Natural killer cell (primary cell): ENCODE data around the gene CBFA2T3. TPM values are rescaled to one million over a fixed set of nuclear protein-coding genes. Genes with fewer than 3 reads are reported as not detected.

Experiments
- ATAC-seq, 3 donors: fragments of 150-1000 bp in 2 of 3; fragments of 200-7000 bp in 1 of 3; cut with Tn5 transposase; 1 replicate in 1 of 3; 2 replicates in 2 of 3; pipeline ENCODE4 v1.10.0; 2021; ENCODE audit warnings: mild to moderate bottlenecking in 2 of 3, moderate library complexity in 2 of 3
- DNase-seq, 2 donors: peaks; one replicate each; pipeline versions ENCODE4 v3.0.0 to v3.0.0-alpha.2; 2013 to 2021; ENCODE audit warnings: mixed read lengths in 1 of 2
- H3K27ac ChIP-seq: one replicate; pipeline ENCODE4 v1.5.1; 2013; ENCODE audit warnings: mild to moderate bottlenecking, low read length
- H3K27me3 ChIP-seq: one replicate; pipeline ENCODE4 v1.6.1; 2013; ENCODE audit warnings: low read length; ENCODE audit not compliant: control insufficient read depth, insufficient read depth
- H3K36me3 ChIP-seq: one replicate; pipeline ENCODE4 v1.6.1; 2013; ENCODE audit warnings: low read length; ENCODE audit not compliant: control insufficient read depth, insufficient read depth
- H3K4me1 ChIP-seq: one replicate; pipeline ENCODE4 v1.6.1; 2013; ENCODE audit warnings: low read length; ENCODE audit not compliant: control insufficient read depth, insufficient read depth
- H3K4me3 ChIP-seq: one replicate; pipeline ENCODE4 v1.5.1; 2013; ENCODE audit warnings: low read length
- H3K9me3 ChIP-seq: one replicate; pipeline ENCODE4 v1.6.1; 2013; ENCODE audit warnings: low read length; ENCODE audit not compliant: control insufficient read depth, insufficient read depth
- H3K27ac Mint-ChIP-seq, 2 donors: one replicate each; pipeline ENCODE4 v1.8.0; 2022; ENCODE audit warnings: mild to moderate bottlenecking in 2 of 2, mixed read lengths in 2 of 2, moderate library complexity in 1 of 2
- H3K27me3 Mint-ChIP-seq, 2 donors: one replicate each; pipeline ENCODE4 v1.8.0; 2022; ENCODE audit warnings: low read depth in 2 of 2, mixed read lengths in 2 of 2
- H3K36me3 Mint-ChIP-seq: one replicate; pipeline ENCODE4 v1.8.0; 2022; ENCODE audit warnings: mixed read lengths
- H3K4me1 Mint-ChIP-seq, 2 donors: one replicate each; pipeline ENCODE4 v1.8.0; 2022; ENCODE audit warnings: mixed read lengths in 2 of 2
- H3K4me3 Mint-ChIP-seq: one replicate; pipeline ENCODE4 v1.8.0; 2022; ENCODE audit warnings: mild to moderate bottlenecking, moderate library complexity, mixed read lengths
- H3K9me3 Mint-ChIP-seq, 2 donors: one replicate each; pipeline ENCODE4 v1.8.0; 2022; ENCODE audit warnings: mixed read lengths in 2 of 2
- CTCF ChIP-seq: fragments of 200-600 bp; IDR thresholded peaks from one replicate; pipeline ENCODE4 v1.8.0; 2022; ENCODE audit warnings: antibody characterized with exemption
- WGBS: methylation state at CpG from one replicate; pipeline ENCODE4 v1.1.7; 2013; ENCODE audit warnings: missing lambda C conversion rate; ENCODE audit not compliant: insufficient coverage; 5-methylcytosine and 5-hydroxymethylcytosine counted together
- intact Hi-C: fragments of 100-400 bp; cut with micrococcal nuclease; formaldehyde crosslinking; loops from one replicate; pipeline ENCODE4 v1.14.2; 2022
- total RNA-seq, 4 donors: library from RNA; stranded (reverse); fragments of 120-200 nt in 1 of 4; gene quantifications; one replicate each; pipeline versions ENCODE4 v1.2.3 to v1.2.4, GENCODE V29; 2013 to 2022

Gene CBFA2T3
- total RNA-seq, 3 donors from 2014 or later (not counting 1 experiment from before 2014, with no cell fraction given) = 2.5 to 7.8 (median 4.2) TPM

GRCh38 chr16:88876942-88877526, 100.0 kb downstream of the CBFA2T3 start:
- H3K27me3 ChIP-seq = no peaks in the 10 kb centered on the region
- H3K9me3 ChIP-seq = no peaks in the 10 kb centered on the region
- H3K27ac ChIP-seq = no peak overlapping the region
- intact Hi-C loops = no loop called here
- Mint-ChIP-seq H3K9me3 (no peaks in the 10 kb centered on the region), H3K27me3 (no peaks in the 10 kb centered on the region), H3K27ac (no peak overlapping the region), H3K4me1 (peaks cover 0 to 2% of the 10 kb centered on the region in 2 donors), H3K4me3 (no peak overlapping the region), H3K36me3 (no peaks in the 10 kb centered on the region)
- no peak overlapping the region for H3K4me3 ChIP-seq
- TF ChIP-seq CTCF = no peak
- DNase-seq (no peak), ATAC-seq (no peak)
- H3K4me1 ChIP-seq = no peaks in the 10 kb centered on the region
- 92% methylated on average over 33 of the region's 33 CpGs for WGBS
- H3K36me3 ChIP-seq = no peaks in the 10 kb centered on the region

- WGBS = 99% methylated on average over 22 of the region's 22 CpGs
- intact Hi-C loops = no loop called here
- no peaks in the 10 kb centered on the region for H3K9me3 ChIP-seq
- DNase-seq = no peak
- no peak overlapping the region for H3K27ac Mint-ChIP-seq
- no peaks in the 10 kb centered on the region for H3K36me3 Mint-ChIP-seq
- H3K27me3 Mint-ChIP-seq = peaks cover 4 to 7% of the 10 kb centered on the region in 2 donors
- H3K4me3 Mint-ChIP-seq = no peak overlapping the region
- no peaks in the 10 kb centered on the region for H3K4me1 Mint-ChIP-seq
- no peak for ATAC-seq
- H3K27ac ChIP-seq = no peak overlapping the region
- no peak for TF ChIP-seq CTCF
- no peak overlapping the region for H3K4me3 ChIP-seq
- H3K4me1 ChIP-seq = no peaks in the 10 kb centered on the region
- no peaks in the 10 kb centered on the region for H3K36me3 ChIP-seq
- H3K9me3 Mint-ChIP-seq = no peaks in the 10 kb centered on the region
- peaks cover 6% of the 10 kb centered on the region for H3K27me3 ChIP-seq
These were observed 101.2 kb downstream of the CBFA2T3 start for GRCh38 chr16:88875703-88876234.

GRCh38 chr16:88874938-88875599, 101.9 kb downstream of the CBFA2T3 start:
- no peak overlapping the region for H3K27ac Mint-ChIP-seq
- DNase-seq = no peak
- Histone ChIP-seq H3K36me3 (no peaks in the 10 kb centered on the region), H3K27ac (no peak overlapping the region), H3K27me3 (peaks cover 8% of the 10 kb centered on the region), H3K4me1 (no peaks in the 10 kb centered on the region), H3K4me3 (no peak overlapping the region), H3K9me3 (no peaks in the 10 kb centered on the region)
- H3K9me3 Mint-ChIP-seq = no peaks in the 10 kb centered on the region
- WGBS = 94% methylated on average over 34 of the region's 34 CpGs
- peaks cover 8 to 10% of the 10 kb centered on the region in 2 donors for H3K27me3 Mint-ChIP-seq
- H3K4me3 Mint-ChIP-seq = no peak overlapping the region
- no peak for TF ChIP-seq CTCF
- H3K4me1 Mint-ChIP-seq = no peaks in the 10 kb centered on the region
- no peaks in the 10 kb centered on the region for H3K36me3 Mint-ChIP-seq
- ATAC-seq = no peak
- intact Hi-C loops = no loop called here
